Activated T-cell treated with anti-CD3 and anti-CD28 coated beads for 4 hours (primary cell): ENCODE data around the gene FOXE3.

Experiments used
- DNase-seq: peaks from one replicate; pipeline ENCODE4 v3.0.0-alpha.2; 2020

FOXE3 gene

GRCh38 chr1:47406966-47407365, 9.1 kb upstream of the FOXE3 start:
- DNase-seq, result no peak

- no peak for DNase-seq
Observed at GRCh38 chr1:47407481-47407880, 8.6 kb upstream of the FOXE3 start.

- no peak for DNase-seq
Observed at GRCh38 chr1:47409311-47410067, 6.6 kb upstream of the FOXE3 start.

- DNase-seq, result no peak
Observed at GRCh38 chr1:47410068-47410455, 6.0 kb upstream of the FOXE3 start.

GRCh38 chr1:47411436-47411835, 4.6 kb upstream of the FOXE3 start:
- DNase-seq, result no peak

- no peak for DNase-seq
Observed at GRCh38 chr1:47412437-47412836, 3.6 kb upstream of the FOXE3 start.

- no peak for DNase-seq
Observed at GRCh38 chr1:47416319-47417169, 459 bp downstream of the FOXE3 start.

- DNase-seq, result no peak
Observed at GRCh38 chr1:47417170-47418044, 1.3 kb downstream of the FOXE3 start.

- no peak for DNase-seq
Observed at GRCh38 chr1:47418122-47418521, 2.0 kb downstream of the FOXE3 start.

- DNase-seq, result no peak
Observed at GRCh38 chr1:47418681-47419325, 2.7 kb downstream of the FOXE3 start.

- no peak for DNase-seq
Observed at GRCh38 chr1:47420547-47420946, 4.5 kb downstream of the FOXE3 start.

GRCh38 chr1:47423872-47424271, 7.8 kb downstream of the FOXE3 start:
- DNase-seq, result no peak

GRCh38 chr1:47424336-47424982, 8.4 kb downstream of the FOXE3 start:
- no peak for DNase-seq

- DNase-seq, result no peak
Observed at GRCh38 chr1:47431534-47431933, 15.4 kb downstream of the FOXE3 start.

GRCh38 chr1:47432071-47433036, 16.3 kb downstream of the FOXE3 start:
- DNase-seq, result peak; percentile 51

GRCh38 chr1:47433037-47433421, 16.9 kb downstream of the FOXE3 start:
- no peak for DNase-seq

GRCh38 chr1:47433477-47434050, 17.5 kb downstream of the FOXE3 start:
- no peak for DNase-seq

GRCh38 chr1:47434051-47434842, 18.2 kb downstream of the FOXE3 start:
- no peak for DNase-seq

GRCh38 chr1:47435506-47436303, 19.6 kb downstream of the FOXE3 start:
- DNase-seq, result no peak
